HK-2 (cell line): ENCODE data around the gene MRPL12.

Experiments used
- DNase-seq: peaks from one replicate; pipeline ENCODE4 v3.0.0-alpha.2; 2018; ENCODE audit not compliant: unreplicated experiment

MRPL12 gene

DNA sequence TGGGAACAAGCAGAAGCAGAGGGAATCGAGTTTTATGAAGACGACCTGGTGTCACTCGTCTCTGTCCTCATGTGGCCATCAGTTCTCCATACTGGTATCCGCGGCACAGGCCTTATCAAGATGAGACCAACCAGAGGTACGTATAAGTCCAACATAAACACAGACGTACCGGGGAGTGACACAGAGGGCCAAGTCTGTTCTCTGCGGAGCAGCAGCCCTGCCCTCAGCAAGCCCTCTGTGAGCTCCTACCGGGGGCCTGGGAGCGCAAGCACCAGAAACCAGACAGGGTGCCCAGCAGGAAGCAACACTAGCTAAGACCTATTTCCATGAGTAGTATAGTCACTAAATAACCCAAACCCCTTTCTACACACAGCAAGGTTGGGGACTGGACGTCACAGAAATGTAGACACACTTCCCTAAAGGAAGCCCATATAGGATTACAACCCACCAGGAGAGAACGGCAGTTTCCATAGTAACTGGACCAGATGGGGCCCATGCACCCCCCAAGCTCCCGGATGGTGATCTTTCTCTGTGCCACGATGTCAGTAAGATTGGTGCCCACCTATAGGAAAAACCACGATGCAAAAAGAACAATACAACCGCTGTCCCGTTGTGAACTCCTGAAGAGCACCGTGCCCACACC lies 20.5 kb upstream of the MRPL12 start:
- no peak for DNase-seq

DNA sequence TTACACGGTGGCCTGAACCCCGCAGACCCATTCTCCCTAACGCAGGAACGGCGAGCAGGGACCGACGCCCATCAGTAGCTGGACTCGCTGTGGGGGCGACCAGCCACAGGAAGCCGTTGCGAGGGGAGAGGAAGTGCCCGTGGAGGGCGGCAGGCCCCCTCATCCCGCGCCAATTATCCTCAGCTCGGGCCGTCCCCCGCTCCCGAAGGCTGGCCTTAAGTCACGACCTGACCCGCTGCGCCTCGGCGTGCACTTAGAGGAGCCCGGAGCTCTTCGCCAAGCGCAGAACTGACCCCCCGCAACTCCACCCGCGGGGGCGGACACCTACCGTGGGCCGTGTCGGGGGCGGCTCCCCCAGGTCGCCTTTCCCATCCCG lies 20.0 kb upstream of the MRPL12 start:
- DNase-seq = no peak

DNA sequence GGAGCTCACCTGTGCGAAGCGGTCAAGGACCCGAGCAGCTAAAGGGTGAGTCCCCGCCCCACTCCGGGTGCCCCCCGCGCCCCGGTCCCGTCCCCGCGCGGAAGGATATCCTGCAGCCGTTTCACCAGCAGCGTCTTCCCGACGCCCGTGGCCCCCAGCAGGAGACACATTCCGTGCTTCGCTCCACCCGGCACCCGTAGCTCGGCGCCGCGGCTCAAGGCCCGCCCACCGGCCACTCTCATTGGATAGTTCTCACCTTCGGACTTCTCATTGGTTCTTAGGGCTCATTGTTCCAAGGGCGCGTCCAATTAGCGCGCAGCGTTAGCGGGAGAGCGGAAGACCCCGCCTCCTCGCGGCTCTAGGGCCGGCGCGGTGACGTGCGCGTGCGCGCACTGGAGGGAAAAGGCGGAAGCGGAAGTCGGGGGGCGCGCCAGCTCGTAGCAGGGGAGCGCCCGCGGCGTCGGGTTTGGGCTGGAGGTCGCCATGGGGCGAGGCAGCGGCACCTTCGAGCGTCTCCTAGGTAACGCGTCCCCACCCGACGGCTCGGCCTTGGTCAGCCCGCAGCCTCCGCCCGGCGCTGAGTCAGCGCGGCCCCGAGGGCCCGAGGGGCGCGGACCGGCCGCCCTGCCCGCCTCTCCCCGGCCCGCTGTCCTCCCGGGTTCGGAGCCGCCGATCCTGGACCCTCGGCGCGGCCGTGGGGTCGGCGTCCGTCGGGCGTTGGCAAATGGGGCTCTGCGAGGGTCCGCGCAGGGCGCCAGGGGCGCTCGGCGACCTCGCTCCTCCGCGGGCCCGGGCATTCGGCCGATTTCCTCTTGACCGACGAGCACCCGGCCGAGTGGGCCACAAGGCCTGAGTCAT lies 19.4 kb upstream of the MRPL12 start, which contains the start of the genes ARL16 and HGS:
Gene ARL16, minus strand, starts transcription at position 214 of the 858 bp plus-strand sequence. Its CDS starts 44 bp downstream, at position 170.
Gene HGS, plus strand, starts transcription at position 428 of the 858 bp plus-strand sequence. Its CDS starts 56 bp downstream, at position 484.
- peak; percentile 99 for DNase-seq

DNA sequence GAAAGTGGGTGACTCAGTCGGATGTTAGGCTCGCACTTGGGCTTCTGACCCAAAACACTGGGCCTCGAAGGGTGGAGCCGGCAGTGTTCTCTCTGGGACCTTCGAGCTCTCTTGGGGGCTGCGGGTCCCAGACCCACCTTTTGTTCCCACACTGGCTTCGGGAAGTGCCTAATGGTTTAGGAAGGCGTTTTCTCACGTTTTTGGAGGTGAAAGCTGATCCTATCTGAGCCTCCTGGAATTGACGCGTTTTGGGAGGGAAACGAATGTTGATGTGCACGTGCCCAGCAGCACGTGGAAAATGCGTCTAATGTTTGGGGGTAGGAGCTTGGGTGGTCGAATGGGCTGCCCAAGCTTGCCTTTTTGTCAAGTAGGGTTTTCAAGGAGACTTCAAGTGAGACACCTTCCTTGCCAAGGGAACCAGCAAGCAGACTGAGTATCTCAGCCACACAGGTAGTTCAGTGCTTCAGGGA lies 18.7 kb upstream of the MRPL12 start:
- peak; percentile 79 for DNase-seq

DNA sequence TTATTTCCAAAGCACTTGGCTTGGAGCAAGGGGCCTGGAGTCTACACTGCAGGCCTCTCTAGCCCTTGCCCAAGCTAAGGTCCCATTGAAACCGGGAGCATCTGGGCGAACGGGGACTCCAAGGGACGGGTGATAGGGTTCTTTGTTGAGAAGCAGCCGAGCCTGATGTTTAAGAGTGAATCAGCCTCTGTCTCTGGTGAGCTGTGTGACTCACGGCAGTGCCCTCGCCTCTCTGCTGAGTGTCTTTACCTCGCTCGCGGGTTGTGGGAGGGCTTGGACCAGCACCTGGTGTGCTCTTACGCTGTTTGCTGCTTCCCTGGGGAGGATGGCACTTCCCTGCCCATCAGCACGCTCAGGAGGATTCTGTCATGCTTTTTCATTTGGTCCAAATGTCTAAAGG lies 18.1 kb upstream of the MRPL12 start:
- DNase-seq = peak; percentile 76

DNA sequence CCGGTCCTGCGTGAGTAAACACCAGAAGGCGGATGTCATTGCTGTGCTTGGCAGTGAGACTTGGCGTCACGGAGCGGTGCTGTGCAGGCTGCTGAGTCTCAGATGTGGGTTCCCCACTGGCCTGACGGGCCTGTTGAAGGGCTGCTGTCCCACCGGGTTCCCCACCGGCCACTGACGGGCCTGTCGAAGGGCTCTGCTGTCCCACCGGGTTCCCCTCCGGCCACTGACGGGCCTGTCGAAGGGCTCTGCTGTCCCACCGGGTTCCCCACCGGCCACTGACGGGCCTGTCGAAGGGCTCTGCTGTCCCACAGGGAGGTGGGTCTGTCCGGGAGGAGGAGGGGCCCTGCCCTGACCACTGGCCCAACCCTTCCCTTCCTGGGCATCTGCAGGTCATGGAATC lies 16.6 kb upstream of the MRPL12 start:
- no peak for DNase-seq

DNA sequence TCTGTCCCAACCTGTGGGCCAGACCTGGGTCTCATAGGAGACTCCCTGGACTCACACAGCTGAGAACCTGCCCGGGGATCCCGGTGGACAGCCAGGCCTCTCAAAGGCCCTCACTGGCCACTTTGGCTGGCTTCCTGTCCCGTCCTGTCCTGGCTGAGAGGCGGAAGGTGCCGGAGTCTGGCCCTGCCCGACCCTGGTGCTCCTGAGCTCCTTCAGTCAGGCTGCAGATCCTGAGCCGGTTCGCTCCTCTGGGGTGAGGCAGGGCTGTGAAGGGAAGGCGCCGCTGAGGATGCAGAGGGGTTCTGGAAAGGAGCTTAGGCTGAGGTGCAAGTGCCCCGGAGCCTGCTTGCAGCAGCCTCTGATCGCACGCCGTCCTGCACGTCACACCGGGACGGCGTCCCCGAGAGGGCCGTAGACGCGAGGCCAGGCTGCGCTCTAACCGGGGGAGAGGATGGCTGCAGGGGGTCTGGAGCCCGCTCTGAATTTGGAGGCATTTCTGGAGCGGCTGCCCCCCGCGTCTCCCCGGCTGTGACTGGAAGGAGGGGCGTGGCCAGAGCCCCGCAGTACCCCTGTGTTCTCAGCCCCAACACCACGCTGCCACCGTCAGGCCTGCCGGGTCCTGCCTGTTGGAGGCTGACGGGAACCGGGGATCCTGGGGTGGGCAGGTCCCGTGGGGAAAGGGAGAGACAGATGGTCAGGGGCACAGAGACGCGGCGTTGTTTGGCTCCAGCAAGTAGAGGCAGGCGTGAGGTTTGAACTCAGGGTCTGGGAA lies 15.2 kb upstream of the MRPL12 start:
- no peak for DNase-seq

DNA sequence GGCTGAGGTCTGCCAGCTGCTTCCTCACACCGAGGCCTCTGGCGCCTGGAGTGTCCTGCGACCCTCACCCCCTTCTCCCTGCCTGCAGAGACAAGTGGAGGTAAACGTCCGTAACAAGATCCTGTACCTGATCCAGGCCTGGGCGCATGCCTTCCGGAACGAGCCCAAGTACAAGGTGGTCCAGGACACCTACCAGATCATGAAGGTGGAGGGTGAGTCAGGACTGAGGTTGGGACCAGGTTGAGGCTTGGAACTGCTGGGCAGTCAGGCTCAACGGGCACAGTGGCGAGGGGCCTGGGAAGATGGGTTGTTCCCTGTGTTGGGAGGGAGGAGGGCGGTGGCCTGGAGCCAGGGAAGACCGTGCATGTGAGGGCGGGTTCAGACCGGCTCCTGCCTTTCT lies 14.6 kb upstream of the MRPL12 start:
- DNase-seq = no peak

DNA sequence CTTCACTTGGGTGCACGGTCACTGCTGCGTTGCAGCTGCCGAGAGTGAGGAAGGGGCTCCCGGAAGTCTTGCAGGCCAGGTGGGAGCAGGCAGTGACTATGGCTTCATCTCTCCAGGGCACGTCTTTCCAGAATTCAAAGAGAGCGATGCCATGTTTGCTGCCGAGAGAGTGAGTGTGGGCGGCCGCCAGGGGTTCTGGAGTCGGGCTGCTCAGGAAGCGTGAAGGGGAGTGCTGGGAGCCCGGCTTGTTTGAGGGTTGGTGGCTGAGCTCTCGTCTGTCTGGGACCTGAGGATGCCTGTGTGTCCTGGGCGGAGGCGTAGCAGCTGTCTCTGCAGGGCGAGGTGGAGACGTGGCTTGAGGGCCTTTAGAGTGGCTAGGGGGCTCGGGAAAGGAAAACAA lies 13.1 kb upstream of the MRPL12 start:
- DNase-seq = no peak

DNA sequence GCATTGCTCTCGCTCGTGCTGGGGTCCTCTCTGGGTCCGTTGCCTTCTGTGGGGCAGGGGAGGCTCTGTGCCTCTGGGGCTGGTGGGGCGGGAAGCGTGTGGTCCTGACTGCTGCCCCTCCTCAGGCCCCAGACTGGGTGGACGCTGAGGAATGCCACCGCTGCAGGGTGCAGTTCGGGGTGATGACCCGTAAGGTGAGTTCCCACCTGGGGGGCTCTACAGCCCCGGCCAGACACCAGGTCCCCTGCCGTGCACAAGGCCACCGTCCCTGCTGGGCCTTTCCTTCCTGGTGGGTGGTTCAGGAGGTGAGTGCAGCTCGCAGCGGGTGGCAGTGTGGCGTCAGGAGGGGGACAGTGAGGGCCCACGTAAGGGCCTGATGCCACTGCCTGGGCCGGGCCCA lies 12.6 kb upstream of the MRPL12 start:
- no peak for DNase-seq

DNA sequence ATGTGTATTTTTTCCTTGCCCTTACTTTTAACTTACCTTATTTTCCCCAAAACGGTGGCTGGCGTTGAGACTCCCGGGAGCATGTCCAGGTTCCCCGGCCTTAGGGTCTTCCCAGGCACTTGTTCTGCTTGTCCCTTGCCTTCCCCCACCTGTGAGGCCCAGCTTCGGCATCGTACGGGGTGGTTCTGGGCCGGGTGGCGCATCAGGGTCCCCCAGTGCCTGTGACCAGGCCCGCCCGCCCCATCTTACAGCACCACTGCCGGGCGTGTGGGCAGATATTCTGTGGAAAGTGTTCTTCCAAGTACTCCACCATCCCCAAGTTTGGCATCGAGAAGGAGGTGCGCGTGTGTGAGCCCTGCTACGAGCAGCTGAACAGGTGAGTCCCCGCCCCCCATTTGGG lies 12.0 kb upstream of the MRPL12 start:
- DNase-seq = no peak

DNA sequence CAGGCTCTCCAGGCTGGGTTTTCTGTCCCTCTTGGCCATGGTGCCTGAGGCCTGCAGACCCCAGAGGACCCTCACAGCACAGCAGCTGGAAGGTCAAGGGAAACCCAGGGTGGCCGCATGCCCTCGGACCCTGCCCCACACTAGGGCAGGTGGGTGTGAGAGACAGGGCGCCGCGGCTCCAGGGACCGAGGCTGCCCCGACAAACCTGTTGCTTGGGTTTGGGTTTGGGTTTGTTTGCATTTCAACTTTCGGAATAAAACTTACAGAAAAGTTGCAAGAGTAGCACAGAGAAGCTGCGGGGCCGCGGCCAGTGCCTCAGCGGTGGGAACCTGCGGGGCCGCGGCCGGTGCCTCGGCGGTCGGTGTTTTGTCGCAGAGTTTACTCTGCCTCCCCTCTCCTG lies 11.6 kb upstream of the MRPL12 start:
- no peak for DNase-seq

DNA sequence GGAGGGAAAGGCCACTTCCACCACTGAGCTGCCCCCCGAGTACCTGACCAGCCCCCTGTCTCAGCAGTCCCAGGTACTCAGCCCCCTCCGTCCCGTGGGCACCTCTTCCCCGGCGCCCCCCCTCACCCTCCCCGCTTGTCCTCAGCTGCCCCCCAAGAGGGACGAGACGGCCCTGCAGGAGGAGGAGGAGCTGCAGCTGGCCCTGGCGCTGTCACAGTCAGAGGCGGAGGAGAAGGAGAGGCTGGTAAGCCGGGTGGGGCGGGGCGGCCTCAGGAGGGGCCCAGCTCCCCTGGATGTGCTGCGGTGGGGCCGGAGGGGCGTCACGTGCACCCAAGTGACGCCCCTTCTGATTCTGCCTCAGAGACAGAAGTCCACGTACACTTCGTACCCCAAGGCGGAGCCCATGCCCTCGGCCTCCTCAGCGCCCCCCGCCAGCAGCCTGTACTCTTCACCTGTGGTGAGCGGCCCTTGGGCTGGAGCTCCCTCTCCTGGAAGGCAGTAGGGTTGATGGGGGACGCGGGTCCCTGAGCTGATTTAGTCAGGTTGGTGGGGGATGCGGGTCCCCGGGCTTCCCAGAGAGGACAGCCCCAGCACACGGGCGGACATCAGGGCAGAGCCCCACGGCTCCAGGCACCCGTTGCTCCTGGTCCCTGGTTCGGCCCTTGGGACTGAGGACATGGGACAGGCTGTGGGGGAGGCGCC lies 9.5 kb upstream of the MRPL12 start:
- no peak for DNase-seq

DNA sequence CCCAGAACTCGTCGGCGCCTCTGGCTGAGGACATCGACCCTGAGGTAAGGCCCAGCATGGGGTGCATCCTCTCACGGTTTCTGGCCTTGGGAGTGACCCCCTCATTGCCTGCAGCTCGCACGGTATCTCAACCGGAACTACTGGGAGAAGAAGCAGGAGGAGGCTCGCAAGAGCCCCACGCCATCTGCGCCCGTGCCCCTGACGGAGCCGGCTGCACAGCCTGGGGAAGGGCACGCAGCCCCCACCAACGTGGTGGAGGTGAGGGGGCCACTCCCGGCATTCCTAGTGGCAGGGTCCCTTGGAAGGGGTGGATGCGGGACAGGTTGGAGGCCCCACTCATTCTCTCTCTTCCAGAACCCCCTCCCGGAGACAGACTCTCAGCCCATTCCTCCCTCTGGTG lies 8.4 kb upstream of the MRPL12 start:
- DNase-seq = no peak

DNA sequence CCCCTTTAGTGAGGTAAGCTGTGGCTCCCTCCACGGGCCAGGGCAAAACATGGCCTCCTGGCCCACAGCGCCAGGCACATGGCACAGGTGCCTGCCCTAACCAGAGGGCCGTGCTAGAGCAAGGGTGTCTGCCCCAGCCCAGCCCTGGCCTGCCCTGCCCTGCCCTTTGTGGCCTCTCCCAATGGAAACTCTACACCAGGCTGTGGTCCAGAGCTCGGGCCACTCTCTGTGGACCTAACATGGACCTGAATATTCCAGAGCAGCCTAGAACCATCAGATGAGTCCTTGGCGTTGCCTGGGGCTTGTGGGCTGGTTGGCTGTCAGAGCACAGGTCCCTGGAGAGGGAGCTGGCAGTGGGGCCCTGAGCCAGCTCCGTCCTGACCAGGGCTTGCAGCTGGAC lies 8.0 kb upstream of the MRPL12 start:
- DNase-seq = no peak

DNA sequence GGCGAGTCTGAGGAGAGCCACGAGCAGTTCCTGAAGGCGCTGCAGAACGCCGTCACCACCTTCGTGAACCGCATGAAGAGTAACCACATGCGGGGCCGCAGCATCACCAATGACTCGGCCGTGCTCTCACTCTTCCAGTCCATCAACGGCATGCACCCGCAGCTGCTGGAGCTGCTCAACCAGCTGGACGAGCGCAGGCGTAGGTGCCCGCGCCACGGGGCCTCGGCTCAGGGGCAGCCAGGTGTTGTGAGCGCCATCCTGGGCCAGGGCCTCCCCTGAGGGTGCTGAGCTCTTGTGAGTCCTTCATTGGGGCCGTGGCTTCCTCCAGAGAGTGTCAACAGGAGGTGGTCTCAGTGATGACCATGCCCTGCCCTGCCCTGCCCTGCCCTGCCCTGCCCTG lies 7.4 kb upstream of the MRPL12 start:
- DNase-seq = no peak

DNA sequence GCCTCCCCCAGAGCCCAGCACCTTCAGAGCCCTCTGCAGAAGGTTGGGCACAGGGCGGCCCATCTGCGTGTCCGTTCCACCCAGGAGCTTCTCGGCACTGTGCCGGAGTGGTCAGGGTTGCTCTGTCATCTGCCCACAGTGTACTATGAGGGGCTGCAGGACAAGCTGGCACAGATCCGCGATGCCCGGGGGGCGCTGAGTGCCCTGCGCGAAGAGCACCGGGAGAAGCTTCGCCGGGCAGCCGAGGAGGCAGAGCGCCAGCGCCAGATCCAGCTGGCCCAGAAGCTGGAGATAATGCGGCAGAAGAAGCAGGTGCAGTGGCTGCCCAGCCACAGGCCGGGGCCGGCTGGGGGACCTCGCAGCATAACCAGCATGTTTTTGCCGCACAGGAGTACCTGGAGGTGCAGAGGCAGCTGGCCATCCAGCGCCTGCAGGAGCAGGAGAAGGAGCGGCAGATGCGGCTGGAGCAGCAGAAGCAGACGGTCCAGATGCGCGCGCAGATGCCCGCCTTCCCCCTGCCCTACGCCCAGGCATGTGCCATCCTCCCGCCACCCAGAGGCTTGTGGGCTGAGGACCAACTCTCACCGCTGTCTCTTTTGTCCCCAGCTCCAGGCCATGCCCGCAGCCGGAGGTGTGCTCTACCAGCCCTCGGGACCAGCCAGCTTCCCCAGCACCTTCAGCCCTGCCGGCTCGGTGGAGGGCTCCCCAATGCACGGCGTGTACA lies 6.8 kb upstream of the MRPL12 start:
- no peak for DNase-seq

DNA sequence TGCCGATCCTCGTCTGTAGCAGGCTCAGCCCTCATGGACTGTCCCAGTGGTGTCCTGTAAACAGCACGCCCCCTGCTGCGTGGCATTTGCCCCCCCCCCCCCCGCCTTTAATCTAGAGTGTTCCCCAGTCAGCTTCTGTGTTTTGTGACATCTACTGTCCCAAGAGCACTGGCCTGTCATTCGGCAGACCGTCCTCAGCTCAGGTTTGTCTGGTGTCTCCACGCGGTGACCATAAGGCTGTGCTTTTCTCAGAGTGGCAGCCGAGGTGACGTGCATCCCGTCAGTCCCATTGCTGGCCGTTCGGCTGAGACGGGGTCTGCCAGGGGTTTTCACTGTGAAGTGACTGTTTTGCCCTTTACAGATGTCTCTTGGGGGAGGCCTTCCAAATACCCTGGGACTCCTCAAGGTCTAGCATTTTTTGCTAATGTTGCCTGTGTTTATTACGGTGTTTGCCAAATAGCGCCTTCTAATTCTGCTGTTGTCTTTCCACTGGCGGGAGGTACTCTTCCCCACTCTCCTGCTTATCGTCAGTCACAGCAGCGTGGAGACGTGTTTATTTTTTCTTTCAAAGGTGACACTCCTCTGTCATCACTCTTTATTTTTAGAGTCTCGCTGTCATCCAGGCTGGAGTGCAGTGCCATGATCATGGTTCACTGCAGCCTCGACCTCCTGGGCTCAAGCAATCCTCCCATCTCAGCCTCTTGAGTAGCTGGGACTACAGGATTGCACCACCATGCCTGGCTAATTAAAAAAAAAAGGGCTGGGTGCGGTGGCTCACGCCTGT lies 5.7 kb upstream of the MRPL12 start:
- no peak for DNase-seq

DNA sequence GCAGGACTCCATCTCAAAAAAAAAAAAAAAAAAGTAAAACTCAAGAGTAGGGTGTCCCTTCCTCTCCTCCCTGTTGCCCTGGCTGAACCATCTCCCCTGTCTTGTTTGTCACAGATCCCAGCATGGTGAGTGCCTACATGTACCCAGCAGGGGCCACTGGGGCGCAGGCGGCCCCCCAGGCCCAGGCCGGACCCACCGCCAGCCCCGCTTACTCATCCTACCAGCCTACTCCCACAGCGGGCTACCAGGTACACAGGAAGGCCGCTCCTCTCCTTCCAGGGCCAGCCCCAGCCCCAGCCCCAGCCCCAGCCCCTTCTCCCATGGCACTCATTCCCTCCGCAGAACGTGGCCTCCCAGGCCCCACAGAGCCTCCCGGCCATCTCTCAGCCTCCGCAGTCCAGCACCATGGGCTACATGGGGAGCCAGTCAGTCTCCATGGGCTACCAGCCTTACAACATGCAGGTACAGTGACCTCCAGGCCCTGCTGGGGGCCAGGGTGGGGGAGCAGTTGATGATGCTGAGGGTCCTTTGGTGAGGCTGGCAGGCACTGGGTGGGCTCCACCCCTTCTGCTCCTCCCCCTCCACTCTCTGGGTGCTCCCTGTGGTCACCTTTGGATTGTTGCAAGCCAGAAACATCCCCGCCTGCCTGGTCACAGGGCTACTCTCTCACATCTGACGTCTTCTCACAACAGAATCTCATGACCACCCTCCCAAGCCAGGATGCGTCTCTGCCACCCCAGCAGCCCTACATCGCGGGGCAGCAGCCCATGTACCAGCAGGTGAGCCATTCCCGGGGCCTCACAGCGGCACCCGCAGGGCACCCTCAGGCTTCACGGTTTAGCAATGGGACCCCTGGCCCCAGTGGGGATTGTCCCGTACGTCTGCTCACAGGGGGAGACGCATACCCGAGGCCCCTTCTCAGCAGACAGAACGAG lies 2.5 kb upstream of the MRPL12 start:
- DNase-seq = no peak
